GM19023 (cell line): ENCODE data around the gene SNX1.

Experiments used
- ATAC-seq: cut with Tn5 transposase; IDR thresholded peaks from one replicate; pipeline ENCODE4 v1.9.1; 2021; ENCODE audit warnings: mild to moderate bottlenecking, moderate library complexity; ENCODE audit not compliant: unreplicated experiment

SNX1 gene

GRCh38 chr15:64144565-64145281, 48.9 kb downstream of the SNX1 start:
- ATAC-seq: peak; percentile 66

DNA sequence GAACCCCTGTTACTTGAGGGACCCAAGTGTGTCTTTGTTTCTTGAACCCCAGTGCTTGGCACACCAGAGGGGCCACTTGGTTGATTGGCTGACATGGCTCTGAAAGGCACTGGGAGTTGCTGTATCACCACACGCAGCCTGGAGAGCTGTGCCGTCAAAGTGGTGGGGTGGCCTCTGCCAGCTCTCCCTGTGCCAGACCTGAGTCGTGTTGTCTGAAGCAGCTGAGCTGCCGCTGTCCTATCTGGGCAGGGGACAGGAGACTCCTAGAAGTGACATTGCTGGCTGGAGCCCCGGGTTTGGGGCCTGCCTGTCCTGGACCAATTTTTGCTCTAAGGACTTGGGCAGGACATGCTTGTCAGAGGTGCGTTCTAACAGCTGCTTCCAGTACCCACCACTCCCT, 50.3 kb downstream of the SNX1 start:
- ATAC-seq: no peak

GRCh38 chr15:64146520-64146884, 50.7 kb downstream of the SNX1 start:
- ATAC-seq: no peak

- ATAC-seq: no peak
These were observed 51.3 kb downstream of the SNX1 start for GRCh38 chr15:64146885-64147681.

DNA sequence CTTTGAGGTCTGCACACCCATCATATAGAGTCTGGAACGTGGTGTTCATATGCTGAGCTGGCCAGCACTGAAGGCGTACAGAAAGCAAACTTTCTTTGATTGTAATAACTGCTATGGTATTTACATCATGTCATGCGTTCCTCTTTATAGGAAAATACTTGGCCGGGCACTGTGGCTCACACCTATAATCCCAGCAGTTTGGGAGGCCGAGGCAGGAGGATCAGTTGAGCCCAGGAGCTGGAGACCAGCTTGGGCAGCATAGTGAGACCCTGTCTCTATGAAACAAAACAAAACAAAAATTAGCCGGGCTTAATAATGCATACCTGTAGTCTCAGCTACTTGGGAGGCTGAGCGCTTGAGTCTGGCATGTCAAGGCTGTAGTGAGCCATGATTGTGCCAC, 52.4 kb downstream of the SNX1 start:
- no peak for ATAC-seq

- ATAC-seq: no peak
These were observed 52.8 kb downstream of the SNX1 start for GRCh38 chr15:64148581-64148980.

DNA sequence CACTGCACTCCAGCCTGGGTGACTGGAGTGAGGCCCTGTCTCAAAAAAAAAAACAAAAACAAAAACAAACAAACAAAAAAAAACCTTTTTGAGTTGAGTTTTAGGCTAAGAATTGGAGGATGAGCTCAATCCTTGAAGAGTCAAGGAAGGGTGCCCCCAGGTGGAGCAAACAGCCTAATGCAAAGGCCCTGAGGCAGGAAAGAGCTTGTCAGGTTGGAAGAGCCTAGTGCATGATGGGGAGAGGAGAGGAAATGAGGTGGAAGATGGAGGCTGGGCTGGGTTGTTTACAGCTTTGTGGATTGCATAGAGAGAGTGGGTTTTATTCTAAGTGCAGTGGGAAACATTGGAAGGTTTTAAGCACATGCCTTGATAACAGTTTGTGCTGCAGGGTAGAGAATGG, 53.6 kb downstream of the SNX1 start:
- no peak for ATAC-seq

DNA sequence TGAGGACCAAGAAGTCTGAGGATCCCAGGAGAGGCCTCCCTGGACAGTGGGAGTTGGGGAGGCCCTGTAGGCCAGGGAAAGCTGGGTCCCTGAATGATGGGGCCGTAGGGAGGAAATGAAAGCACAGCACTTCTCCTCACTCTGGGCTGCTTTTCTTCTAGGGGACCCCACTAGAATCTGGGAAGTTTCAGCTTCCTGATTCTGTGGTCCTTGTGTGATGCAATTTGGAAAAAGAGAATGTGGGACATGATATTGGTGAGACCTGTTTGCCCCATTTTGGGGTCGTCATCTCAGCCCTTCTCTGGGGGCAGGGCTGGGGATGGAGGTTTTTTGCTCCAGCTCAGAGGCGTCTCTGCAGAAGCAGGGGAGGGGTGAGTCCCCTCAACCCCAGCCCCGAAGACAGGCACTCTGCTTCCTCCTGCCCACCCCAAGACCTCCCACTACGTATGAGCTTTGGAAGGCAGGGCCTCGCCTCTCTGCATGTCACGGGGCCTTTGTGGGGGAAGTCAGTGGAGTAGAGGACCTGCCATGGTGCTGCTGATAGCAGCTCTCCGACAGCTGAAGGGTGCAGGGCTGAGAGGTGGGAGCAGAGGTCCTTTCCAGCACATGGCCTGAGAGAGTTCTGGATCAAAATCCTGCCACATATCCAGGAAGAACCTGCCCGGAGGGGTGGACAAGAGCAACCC, 54.3 kb downstream of the SNX1 start:
- no peak for ATAC-seq

DNA sequence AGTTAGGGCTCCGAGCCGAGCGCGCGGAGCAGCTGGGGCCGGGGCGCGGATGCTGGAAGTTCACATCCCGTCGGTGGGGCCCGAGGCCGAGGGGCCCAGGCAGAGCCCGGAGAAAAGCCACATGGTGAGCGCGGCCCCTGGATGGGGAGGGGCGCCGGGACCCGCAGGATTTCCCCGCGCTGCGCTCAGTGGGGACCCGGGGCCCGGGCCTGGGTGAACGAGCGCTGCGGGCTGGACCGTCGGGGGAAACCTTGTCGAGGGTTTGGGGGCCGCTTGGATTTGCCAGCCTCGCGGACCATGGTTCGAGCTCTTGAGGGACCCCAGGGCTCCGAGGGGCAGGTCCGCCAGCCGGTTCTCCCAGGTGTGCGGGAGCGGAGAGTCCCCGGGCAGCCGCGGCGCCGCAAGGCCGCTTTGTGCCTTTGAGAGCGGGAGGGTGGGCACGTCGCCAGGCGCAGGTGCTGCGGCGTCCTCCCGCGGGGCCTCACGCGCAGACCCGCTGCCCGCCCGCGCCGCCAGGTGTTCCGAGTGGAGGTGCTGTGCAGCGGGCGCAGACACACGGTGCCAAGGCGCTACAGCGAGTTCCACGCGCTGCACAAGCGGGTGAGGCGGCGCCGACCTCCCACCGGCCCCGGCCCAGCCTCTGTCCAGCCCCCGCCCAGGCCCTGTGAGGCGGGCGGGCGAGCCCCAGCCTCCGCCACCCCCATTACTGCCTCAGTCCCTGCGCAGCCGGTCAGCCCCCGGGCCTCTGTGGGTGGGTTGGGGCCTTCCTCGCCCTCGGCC, 56.1 kb downstream of the SNX1 start, which contains the start of gene SNX22:
Gene SNX22 (plus strand): TSS at position 5 of the 780 bp plus-strand sequence. CDS start 45 bp downstream, at position 50.
- peak; percentile 16 for ATAC-seq

DNA sequence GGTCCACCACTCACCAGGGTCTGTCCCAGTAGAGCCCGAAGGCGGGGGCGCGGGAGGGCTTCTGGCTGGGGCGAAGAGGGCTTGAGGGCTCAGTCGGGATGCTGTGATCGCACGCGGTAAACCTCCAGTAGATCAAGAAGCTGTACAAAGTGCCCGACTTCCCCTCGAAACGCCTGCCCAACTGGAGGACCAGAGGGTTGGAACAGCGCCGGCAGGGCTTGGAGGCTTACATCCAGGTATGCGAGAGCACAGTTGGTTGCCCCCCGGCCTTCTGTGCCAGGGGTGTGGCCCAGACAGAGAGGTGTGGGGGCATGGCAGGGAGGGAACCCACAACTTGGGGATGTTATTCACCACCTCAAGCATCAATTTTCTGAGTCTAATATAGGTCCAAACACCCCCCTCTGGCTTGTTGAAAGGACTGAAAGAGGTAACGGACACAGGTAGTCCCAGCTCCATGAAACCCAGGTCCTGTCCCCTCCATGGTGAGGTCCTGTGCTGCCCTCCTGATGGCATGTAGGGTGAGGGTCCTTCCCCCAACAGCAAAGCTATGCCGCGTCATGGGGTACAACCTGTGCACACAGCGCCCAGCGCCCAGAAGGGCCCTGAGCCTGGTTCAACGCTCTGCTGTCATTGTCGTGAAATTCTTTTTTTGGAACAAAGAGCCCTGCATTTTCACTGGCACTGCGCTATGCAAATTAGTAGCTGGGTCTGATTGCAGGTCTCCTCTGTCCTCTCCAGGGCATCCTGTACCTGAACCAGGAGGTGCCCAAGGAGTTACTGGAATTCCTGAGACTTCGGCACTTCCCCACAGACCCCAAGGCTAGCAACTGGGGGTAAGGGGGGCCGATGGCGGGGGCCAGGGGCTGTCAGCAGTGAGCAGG, 57.0 kb downstream of the SNX1 start:
- peak; percentile 16 for ATAC-seq

GRCh38 chr15:64153480-64154367, 57.9 kb downstream of the SNX1 start:
- peak; percentile 59 for ATAC-seq

- no peak for ATAC-seq
These were observed 60.2 kb downstream of the SNX1 start for GRCh38 chr15:64155802-64156651.

GRCh38 chr15:64156652-64157331, 61.0 kb downstream of the SNX1 start:
- ATAC-seq: no peak

DNA sequence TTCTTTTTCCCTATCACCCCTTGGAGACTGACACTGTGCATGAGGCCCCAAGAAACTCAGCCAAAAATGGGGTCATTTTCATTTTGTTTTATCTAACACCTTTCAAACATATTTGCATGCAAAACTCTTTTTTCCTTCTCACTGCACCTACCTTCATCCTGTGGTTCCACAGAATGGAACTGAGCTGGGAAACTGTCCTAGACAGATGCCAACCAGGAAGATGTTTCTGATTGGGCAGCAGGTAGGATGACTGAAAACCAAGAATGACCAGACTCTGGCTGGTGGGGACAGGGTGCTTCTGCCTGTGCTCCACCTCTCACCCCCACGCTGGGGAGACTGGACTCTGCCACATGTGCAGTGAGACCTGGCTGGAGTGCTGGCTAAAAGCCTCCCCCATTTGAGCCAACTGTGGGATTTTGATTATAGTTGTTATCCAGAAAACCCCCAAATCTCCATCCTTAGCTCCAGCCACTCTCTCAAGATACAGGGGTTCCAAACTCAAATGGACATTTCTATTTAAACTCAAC, 61.9 kb downstream of the SNX1 start:
- no peak for ATAC-seq

- no peak for ATAC-seq
These were observed 62.8 kb downstream of the SNX1 start for GRCh38 chr15:64158363-64159134.

GRCh38 chr15:64161688-64162477, 66.1 kb downstream of the SNX1 start:
- no peak for ATAC-seq
